Stomach (tissue), 9 donors: ENCODE measurements around the gene TTC28. TPM values are rescaled to one million over a fixed set of nuclear protein-coding genes. Genes with fewer than 3 reads are reported as not detected.
A peak's percentile ranks its signal among the peaks of the same experiment; 100 is the strongest.
"Not testable (repeated sequence)": the region's sequence is repeated elsewhere in the genome, so short reads cannot be mapped to it uniquely, and the experiment has no call there.

Experiments used
- DNase-seq, 2 donors: peaks; one replicate each; pipeline versions ENCODE4 v3.0.0 to v3.0.0-alpha.2; 2013 to 2019
- H3K27ac ChIP-seq, 5 donors: fragments of 200-600 bp in 4 of 5; sonication (generic) in 4 of 5; one replicate each; pipeline ENCODE4 v1.5.1; 2013 to 2019; ENCODE audit warnings: mild to moderate bottlenecking in 1 of 5, moderate library complexity in 1 of 5
- H3K27me3 ChIP-seq, 3 donors: fragments of 200-600 bp; sonication (generic); one replicate each; pipeline ENCODE4 v1.5.1; 2017 to 2019; ENCODE audit warnings: mixed run types in 1 of 3
- H3K36me3 ChIP-seq, 4 donors: fragments of 200-600 bp; sonication (generic); 1 replicate in 3 of 4; 2 replicates in 1 of 4; pipeline ENCODE4 v1.5.1; 2016 to 2019
- H3K4me1 ChIP-seq, 4 donors: fragments of 200-600 bp; sonication (generic); one replicate each; pipeline ENCODE4 v1.5.1; 2016 to 2019
- H3K4me3 ChIP-seq, 4 donors: fragments of 200-600 bp; sonication (generic) in 3 of 4; one replicate each; pipeline ENCODE4 v1.5.1; 2016 to 2019; ENCODE audit warnings: mild to moderate bottlenecking in 1 of 4
- H3K9me3 ChIP-seq, 4 donors: fragments of 200-600 bp; sonication (generic); one replicate each; pipeline ENCODE4 v1.5.1; 2016 to 2019
- CTCF ChIP-seq, 7 experiments: fragments of 450-650 bp in 4 of 7; fragments of 200-600 bp in 3 of 7; sonication (generic) in 3 of 7; IDR thresholded peaks; one replicate each; pipeline ENCODE4 v1.5.1; 2016 to 2019; ENCODE audit warnings: antibody characterized with exemption in 7 of 7, control low read depth in 2 of 7, mild to moderate bottlenecking in 1 of 7
- EP300 ChIP-seq: sonication (generic); formaldehyde crosslinking; IDR thresholded peaks from one replicate; pipeline ENCODE4 v1.6.1; 2017; ENCODE audit warnings: antibody characterized with exemption
- POLR2A ChIP-seq, 4 donors: fragments of 450-650 bp; IDR thresholded peaks; one replicate each; pipeline ENCODE4 v1.6.1; 2016; ENCODE audit warnings: antibody characterized with exemption in 4 of 4, control low read depth in 2 of 4, mild to moderate bottlenecking in 1 of 4, moderate library complexity in 1 of 4
- POLR2AphosphoS5 ChIP-seq, 3 donors: sonication (generic); formaldehyde crosslinking; IDR thresholded peaks; one replicate each; pipeline ENCODE4 v1.6.1; 2016; ENCODE audit warnings: antibody characterized with exemption in 3 of 3
- WGBS, 5 donors: extraction: QIAGEN DNeasy Blood & Tissue Kit in 3 of 5; methylation state at CpG; one replicate each; pipeline versions ENCODE4 v1.1.5 to v1.1.7; 2013 to 2018; 5-methylcytosine and 5-hydroxymethylcytosine counted together
- intact Hi-C: fragments of 100-400 bp; cut with DNase I; formaldehyde crosslinking; loops from one replicate; pipeline ENCODE4 v1.15.1; 2023; ENCODE audit warnings: low total_unique reads
- polyA plus RNA-seq, 3 donors: library from polyadenylated mRNA; stranded (reverse); fragments of 200-250 nt; gene quantifications; one replicate each; pipeline ENCODE4 v1.2.3, GENCODE V29; 2013
- total RNA-seq, 5 donors: library from RNA; depleted of rRNA; stranded (reverse); fragments of >200 nt; gene quantifications; one replicate each; pipeline versions ENCODE4 v1.1.0 to v1.2.3, GENCODE V29; 2014 to 2016
- donor health status: healthy with polysubstance abuse.
- donor health status: Bipolar disorder and iron deficiency.
- donor health status: healthy.

Gene TTC28
- total and polyA plus RNA-seq, 8 donors: 1.7 to 53.4 (median 24.6) TPM

GRCh38 chr22:28703436-28703835, 23.8 kb upstream of the TTC28 start:
- Histone ChIP-seq H3K27ac (no peak overlapping the region), H3K9me3 (no peaks in the 10 kb centered on the region), H3K36me3 (peaks cover 0 to 6% (median 2%) of the 10 kb centered on the region in 4 donors), H3K4me1 (no peaks in the 10 kb centered on the region), H3K27me3 (no peaks in the 10 kb centered on the region), H3K4me3 (no peak overlapping the region)
- TF ChIP-seq EP300 (no peak), POLR2AphosphoS5 (IDR thresholded peaks at IDR 0.05) (no peak), CTCF (IDR thresholded peaks at IDR 0.05) (no peak), POLR2A (IDR thresholded peaks at IDR 0.05) (no peak)
- intact Hi-C loops: no loop called here
- no peak for DNase-seq

- intact Hi-C loops: no loop called here
- 91 to 97% (median 93%) methylated on average over 2 of the region's 2 CpGs for WGBS, 5 donors
- no peak for DNase-seq
- H3K36me3 ChIP-seq: peaks cover 0 to 4% (median under 1%) of the 10 kb centered on the region in 4 donors
- no peak overlapping the region for H3K27ac ChIP-seq
- no peaks in the 10 kb centered on the region for H3K27me3 ChIP-seq
- no peaks in the 10 kb centered on the region for H3K4me1 ChIP-seq
- no peak for TF ChIP-seq POLR2AphosphoS5 (IDR thresholded peaks at IDR 0.05)
- no peak for TF ChIP-seq EP300
- no peak for TF ChIP-seq CTCF (IDR thresholded peaks at IDR 0.05)
- no peak for TF ChIP-seq POLR2A (IDR thresholded peaks at IDR 0.05)
- H3K9me3 ChIP-seq: no peaks in the 10 kb centered on the region
- no peak overlapping the region for H3K4me3 ChIP-seq
Measured at GRCh38 chr22:28702891-28703290, 23.3 kb upstream of the TTC28 start.

DNA sequence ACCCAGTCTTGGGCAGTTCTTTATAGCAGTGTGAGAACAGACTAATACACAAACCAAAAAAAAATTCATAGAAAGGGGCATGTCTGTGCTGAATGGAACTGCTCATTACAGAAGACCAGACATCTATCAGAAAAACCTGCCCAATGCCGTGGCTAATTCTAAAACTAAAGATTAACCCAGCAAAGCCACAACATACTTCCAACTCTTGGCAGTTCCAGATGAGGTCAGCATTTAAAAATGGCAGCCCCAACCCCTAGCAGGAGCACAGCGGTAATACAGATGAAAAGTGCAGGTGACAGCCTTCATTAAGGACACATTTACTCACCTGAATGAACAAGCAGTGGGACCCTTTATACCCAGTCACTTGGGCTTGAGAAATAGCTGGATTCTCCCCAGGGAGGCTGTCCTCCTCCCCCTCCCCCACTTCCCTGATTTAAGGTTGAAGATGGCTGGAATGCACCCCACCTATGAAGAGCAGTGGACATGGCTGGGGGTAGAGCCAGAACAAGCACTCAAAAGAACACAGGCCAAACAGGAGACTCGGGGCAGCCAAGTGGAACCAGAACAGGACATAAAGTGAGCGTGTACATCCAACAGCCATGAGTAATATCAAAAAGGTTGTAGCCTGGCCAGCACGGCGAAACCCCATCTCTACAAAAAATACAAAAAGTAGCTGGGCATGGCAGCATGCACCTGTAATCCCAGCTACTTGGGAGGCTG, 13.6 kb upstream of the TTC28 start:
- H3K9me3 ChIP-seq, H3K27ac ChIP-seq, DNase-seq, H3K4me1 ChIP-seq, H3K27me3 ChIP-seq, intact Hi-C loops, H3K4me3 ChIP-seq: not testable (repeated sequence)
- H3K36me3 ChIP-seq: peaks cover 0 to 12% (median 4%) of the 10 kb centered on the region in 4 donors
- WGBS, 5 donors: 94 to 97% (median 95%) methylated on average over 6 of the region's 6 CpGs

DNA sequence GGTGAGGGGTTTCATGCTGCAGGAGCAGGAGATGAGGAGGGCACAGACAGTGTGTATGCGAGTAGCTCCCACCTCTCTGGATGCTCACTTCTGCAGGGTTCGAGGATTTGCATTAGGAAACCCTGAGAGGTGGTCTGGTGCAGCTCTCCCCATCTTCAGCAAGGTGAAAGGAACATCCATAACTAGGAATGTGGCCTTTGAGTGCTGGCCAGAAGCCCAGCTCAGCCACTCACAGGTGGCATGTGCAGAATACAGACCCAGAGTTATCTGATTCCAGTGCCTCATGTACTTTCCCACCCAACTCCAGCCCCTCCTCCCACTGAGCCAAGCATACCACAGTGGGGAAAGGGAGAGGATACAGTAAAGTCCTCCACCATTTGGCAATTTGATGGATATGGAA, 10.2 kb upstream of the TTC28 start:
- H3K27ac ChIP-seq, H3K36me3 ChIP-seq, H3K27me3 ChIP-seq, H3K4me1 ChIP-seq, H3K4me3 ChIP-seq, DNase-seq, intact Hi-C loops, H3K9me3 ChIP-seq: not testable (repeated sequence)
- 91 to 100% (median 97%) methylated on average over 2 of the region's 2 CpGs for WGBS, 5 donors

DNA sequence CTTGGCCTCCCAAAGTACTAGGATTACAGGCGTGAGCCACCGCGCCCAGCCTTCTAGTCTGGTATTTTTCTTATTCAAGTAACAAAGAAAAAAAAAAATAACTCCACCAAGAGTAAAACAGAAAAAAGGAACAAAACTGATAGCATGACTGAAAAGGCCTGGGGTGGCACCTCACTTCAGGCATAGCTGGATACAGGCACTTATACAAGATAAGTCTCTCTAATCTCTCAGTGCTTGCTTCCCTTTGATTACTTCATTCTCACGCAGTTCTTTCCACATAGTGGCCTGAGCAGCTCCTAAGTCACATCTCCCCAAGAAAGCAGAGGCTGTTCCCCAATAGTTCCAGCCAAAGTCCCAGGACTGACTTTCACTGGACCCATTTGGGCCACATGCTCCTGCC, 3.3 kb upstream of the TTC28 start:
- DNase-seq, H3K4me3 ChIP-seq, H3K36me3 ChIP-seq, H3K9me3 ChIP-seq, intact Hi-C loops, H3K27ac ChIP-seq: not testable (repeated sequence)
- peaks cover 0 to 15% (median 0%) of the 10 kb centered on the region in 3 donors for H3K27me3 ChIP-seq
- 44 to 79% (median 67%) methylated on average over 4 of the region's 4 CpGs for WGBS, 5 donors
- peaks cover 0 to 20% (median 16%) of the 10 kb centered on the region in 4 donors for H3K4me1 ChIP-seq

DNA sequence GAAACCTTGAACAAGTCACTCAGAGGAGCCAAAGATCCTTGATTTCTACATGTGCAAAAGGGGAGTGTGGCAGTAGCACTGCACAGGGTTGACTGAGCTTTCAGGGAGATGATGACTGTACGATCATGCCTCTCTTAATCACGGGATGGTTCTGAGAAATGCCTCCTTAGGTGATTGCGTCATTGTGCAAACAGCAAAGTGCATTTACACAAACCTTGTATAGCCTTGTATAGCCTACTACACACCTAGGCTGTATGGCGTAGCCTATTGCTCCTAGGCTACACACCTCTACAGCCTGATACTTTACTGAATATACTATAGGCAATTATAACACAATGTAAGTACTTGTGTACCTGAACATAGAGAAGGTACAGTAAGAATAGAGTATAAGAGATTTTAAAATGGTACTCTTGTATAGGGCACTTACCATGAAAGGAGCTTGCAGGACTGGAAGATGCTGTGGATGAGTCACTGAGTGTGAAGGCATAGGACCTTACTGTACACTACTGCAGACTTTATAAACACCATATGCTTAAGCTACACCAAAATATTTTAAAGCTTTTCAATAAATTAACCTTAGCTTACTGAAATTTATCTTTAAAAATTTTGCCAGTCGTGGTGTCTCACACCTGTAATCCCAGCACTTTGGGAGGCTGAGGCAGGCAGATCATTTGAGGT, 1.3 kb upstream of the TTC28 start:
- intact Hi-C loops, H3K27ac ChIP-seq: not testable (repeated sequence)

DNA sequence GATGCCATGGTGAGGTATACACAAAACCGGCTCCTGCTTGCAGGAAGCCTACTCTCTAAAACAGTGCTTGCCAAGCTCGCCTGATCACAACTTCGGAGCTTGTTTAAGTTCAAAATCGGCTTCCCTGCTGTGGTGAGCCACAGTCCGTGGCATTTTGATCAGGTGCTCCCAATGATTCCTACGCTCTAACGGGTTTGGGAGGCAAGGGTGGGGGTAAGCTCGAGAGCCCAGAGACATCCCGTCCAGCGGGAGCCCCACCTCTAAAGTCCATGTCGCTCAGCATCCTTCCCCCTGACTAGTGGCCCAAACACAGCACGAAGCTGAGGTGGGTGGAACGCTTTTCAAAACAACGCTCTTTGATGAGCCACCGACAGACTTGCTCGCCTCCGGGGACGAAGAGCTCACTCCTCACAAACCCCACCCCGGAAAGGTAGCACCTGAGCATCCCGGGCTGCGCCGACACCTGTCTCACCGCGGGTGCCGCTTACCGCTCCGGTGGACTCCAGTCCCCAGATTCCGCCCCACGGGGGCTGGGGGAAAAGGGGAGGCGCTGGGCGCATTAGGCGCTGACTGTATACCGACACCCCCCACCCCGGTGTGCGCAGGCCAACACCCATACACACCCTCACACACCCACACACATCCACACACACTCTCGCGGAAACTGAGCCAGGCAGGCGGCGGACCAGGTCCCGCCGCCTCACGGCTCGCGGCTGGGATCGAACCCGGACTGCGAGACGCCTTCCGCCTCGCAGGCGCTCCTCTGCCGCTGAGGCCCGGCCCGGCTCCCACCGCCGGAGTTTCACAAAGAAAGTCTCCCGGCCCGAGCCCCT, 646 bp downstream of the TTC28 start:
- Histone ChIP-seq H3K27ac (peak overlapping the region; percentile 35 to 86 (median 67)), H3K4me3 (peak overlapping the region; percentile 73 to 87 (median 80)), H3K4me1 (peaks cover 0 to 33% (median 16%) of the 10 kb centered on the region in 4 donors), H3K27me3 (peaks cover 0 to 15% (median 0%) of the 10 kb centered on the region in 3 donors)
- H3K36me3 ChIP-seq, intact Hi-C loops, H3K9me3 ChIP-seq: not testable (repeated sequence)
- peak in 1 of 2 donors; percentile 53 for DNase-seq
- WGBS, 5 donors: 15 to 59% (median 20%) methylated on average over 6 to 58 of the region's 58 CpGs

More for the DNA sequence above, 1.3 kb upstream of the TTC28 start:
- Histone ChIP-seq H3K27me3 (peaks cover 0 to 15% (median 0%) of the 10 kb centered on the region in 3 donors), H3K4me1 (peaks cover 0 to 20% (median 16%) of the 10 kb centered on the region in 4 donors)
- WGBS, 5 donors: 53 to 63% (median 59%) methylated on average over 5 of the region's 5 CpGs
- not testable (repeated sequence) for H3K9me3 ChIP-seq, H3K4me3 ChIP-seq, H3K36me3 ChIP-seq
- DNase-seq: peak in 1 of 2 donors; percentile 49

DNA sequence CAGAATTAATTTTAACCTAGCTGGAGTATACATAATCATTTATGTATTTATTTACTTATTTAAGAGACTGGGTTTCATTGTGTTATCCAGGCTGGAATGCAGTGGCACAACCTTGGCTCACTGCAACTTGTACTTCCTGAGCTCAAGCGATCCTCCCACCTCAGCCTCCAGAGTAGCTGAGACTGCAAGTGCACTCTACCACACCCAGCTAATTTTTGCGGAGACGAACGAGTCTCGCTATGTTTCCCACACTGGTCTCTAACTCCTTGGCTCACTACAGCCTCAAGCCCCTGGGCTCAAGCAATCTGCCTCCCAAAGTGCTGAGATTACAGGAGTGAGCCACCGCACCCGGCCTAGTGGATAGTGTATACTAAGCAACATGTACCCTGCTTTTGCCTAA, 1.5 kb downstream of the TTC28 start:
- DNase-seq, H3K36me3 ChIP-seq, intact Hi-C loops, H3K9me3 ChIP-seq, H3K27ac ChIP-seq, H3K4me3 ChIP-seq: not testable (repeated sequence)
- Histone ChIP-seq H3K27me3 (peaks cover 0 to 15% (median 0%) of the 10 kb centered on the region in 3 donors), H3K4me1 (peaks cover 0 to 37% (median 18%) of the 10 kb centered on the region in 4 donors)
- 77 to 91% (median 82%) methylated on average over 7 of the region's 7 CpGs for WGBS, 5 donors
